HG03064 (cell line): Measurements from ENCODE around the gene PDZRN4.
"Not testable (repeated sequence)": the region's sequence is repeated elsewhere in the genome, so short reads cannot be mapped to it uniquely, and the experiment has no call there.

Source experiments
- ATAC-seq: cut with Tn5 transposase; IDR thresholded peaks from one replicate; pipeline ENCODE4 v1.9.1; 2021; ENCODE audit warnings: low read depth; ENCODE audit not compliant: unreplicated experiment

PDZRN4 gene

DNA sequence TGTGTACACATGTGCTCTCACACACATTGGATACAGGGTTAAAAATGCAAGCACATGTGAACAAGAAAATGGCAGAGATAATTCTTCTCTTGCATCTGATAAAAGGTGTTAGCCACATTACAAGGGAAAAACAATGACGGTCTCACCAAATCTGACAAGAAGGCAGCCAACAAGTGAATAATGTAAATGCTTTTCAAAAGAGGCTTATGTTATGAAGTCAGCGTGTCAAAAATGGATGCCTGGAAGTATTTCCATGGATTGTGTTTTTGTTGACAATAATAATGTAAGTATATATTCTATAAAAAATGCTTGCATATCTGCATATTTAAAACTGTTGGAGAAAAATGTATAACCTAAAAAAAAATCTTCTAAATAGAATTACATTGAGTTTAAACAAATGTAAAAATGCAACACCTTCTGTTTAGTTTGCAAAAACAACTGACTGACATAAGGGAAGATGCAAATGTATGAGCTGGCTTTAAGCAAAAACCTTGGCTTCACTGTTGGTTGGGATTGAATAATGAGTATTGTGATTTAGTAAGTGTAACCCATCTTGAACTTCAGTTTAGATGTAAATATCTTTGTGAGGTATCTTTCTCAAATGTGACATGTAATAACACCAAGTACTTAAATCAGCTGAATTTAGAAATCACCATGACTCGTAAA lies 424.9 kb downstream of the PDZRN4 start:
- no peak for ATAC-seq

DNA sequence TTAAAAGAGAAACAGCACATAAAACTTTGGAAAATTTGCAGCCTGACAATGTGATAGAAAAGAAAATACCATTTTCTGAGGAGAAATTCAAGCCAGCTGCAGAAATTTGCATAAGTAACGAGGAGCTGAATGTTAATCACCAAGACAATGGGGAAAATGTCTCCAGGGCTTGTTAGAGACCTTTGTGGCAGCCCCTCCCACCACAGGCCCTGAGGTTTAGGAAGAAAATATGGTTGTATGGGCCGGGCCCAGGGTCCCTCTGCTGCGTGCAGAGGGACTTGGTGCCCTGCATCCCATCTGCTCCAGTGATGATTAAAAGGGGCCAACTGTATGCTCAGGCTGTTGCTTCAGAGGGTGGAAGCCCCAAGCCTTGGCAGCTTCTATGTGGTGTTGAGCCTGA lies 427.1 kb downstream of the PDZRN4 start:
- ATAC-seq = not testable (repeated sequence)

DNA sequence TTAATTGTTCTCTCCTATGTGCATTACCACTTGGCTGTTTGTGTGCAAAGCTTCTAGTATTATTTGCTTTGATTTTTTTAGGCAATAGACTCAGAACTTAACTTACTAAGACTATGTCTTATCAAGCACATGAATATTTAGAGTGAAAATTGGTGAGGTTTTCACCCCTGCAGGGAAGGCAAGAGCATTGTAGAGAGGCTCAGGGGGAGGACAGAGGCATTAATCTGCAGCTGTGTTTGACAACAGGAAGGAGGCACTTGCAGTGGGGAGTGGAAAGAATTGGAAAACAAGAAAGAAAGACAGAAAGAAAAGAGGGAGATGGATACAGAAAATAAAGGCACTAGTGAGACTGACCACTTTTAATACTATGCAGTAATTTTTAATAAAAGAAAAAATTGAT lies 431.6 kb downstream of the PDZRN4 start:
- ATAC-seq = no peak

DNA sequence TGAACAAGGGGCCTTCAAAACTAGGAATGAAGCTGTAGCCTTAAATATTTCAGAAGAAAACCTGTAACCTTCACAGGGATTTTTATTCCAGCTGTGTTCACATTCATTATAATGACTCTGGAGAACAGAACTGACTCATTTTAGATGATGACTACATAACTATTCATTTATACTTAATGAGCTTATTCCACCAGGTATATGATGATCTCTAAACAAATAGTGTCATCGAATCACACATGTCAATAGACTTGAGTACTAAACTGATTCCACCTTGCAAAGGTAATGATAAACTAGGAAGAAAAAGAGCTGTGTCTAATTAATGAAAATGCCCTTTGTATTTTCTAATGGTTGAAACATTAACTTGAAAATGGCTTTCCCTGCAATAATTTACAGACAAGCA lies 433.2 kb downstream of the PDZRN4 start:
- ATAC-seq = no peak
